B cell (primary cell): ENCODE data around the gene PRKCA.

Experiments
- CTCF ChIP-seq: fragments of 200-600 bp; IDR thresholded peaks from one replicate; pipeline ENCODE4 v1.8.0; 2022; ENCODE audit warnings: antibody characterized with exemption, mild to moderate bottlenecking
- EZH2 ChIP-seq: IDR thresholded peaks from 2 replicates; pipeline ENCODE4 v1.6.1; 2012; ENCODE audit warnings: borderline replicate concordance, low read depth, mild to moderate bottlenecking, moderate library complexity, low read length; ENCODE audit not compliant: insufficient read depth, poor library complexity, severe bottlenecking

DNA sequence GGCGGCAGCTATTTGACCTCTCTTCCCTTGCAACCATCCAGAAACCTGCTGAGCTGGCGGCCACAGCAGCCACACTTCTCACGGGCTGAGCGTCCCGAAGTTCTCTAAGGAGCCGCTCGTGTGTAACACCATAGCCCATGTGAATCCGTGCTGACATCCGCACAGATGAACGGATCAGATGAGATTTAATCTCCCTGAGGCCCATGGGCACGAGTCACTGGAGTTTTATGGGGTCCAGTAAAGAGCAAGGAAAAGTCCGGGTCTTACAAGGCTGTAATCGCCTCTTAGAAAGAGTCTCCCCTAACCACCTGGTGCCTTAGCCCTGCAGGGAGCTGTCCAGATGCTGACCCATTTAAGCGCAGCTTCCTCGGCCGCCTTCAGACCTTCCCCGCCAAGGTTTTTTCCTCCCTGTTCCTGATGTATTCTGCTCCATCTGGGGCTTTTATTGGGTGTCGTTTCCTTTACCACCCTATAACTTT lies 527.0 kb downstream of the PRKCA start:
- TF ChIP-seq CTCF = no peak
- no peak for TF ChIP-seq EZH2
